Liver (tissue), 3 donors: ENCODE measurements around the gene CRYL1.

ENCODE experiments used
- NR2F2 ChIP-seq: IDR thresholded peaks from 2 replicates; pipeline ENCODE4 v1.6.1; 2016; ENCODE audit warnings: antibody characterized with exemption
- SP1 ChIP-seq: IDR thresholded peaks from 2 replicates; pipeline ENCODE4 v1.6.1; 2018; ENCODE audit warnings: antibody characterized with exemption, mild to moderate bottlenecking
- YY1 ChIP-seq: IDR thresholded peaks from 2 replicates; pipeline ENCODE4 v1.6.1; 2016; ENCODE audit warnings: antibody characterized with exemption, mild to moderate bottlenecking
- TF ChIP-seq, protein P1 (sequence below): IDR thresholded peaks from 2 replicates; pipeline ENCODE4 v1.6.1; 2016; ENCODE audit warnings: antibody characterized with exemption
- TF ChIP-seq, protein P2 (sequence below): fragments of 150-350 bp; IDR thresholded peaks from 2 replicates; pipeline ENCODE4 v1.5.1; 2017; ENCODE audit warnings: improper control_type of control experiment, low read depth, low read length; ENCODE audit not compliant: missing input control
- TF ChIP-seq, protein P3 (sequence below): IDR thresholded peaks from 2 replicates; pipeline ENCODE4 v1.6.1; 2016; ENCODE audit warnings: antibody characterized with exemption, mild to moderate bottlenecking
- donor health status: healthy.
- donor health status: healthy.

DNA sequence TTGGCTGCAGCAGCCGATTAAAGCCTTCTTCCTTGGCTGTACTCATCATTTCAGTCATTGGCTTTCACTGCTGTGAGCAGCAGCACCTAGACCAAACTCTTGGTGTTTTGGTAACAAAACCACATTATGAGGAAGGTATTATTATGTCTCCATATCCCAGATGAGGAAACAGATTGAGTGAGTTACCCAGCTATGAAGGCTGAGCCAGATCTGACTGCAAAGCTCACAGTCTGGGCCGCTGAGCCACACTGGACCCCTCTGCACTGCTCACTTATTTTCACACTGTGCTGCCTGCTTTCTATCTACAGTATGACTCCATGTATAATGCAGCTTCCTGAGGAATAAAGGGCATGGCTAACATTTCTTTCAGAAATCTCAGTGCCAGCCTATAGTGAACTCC is 24.5 kb downstream of the CRYL1 start:
- TF ChIP-seq, protein P1, sequence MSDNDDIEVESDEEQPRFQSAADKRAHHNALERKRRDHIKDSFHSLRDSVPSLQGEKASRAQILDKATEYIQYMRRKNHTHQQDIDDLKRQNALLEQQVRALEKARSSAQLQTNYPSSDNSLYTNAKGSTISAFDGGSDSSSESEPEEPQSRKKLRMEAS = no peak
- TF ChIP-seq, protein P2, sequence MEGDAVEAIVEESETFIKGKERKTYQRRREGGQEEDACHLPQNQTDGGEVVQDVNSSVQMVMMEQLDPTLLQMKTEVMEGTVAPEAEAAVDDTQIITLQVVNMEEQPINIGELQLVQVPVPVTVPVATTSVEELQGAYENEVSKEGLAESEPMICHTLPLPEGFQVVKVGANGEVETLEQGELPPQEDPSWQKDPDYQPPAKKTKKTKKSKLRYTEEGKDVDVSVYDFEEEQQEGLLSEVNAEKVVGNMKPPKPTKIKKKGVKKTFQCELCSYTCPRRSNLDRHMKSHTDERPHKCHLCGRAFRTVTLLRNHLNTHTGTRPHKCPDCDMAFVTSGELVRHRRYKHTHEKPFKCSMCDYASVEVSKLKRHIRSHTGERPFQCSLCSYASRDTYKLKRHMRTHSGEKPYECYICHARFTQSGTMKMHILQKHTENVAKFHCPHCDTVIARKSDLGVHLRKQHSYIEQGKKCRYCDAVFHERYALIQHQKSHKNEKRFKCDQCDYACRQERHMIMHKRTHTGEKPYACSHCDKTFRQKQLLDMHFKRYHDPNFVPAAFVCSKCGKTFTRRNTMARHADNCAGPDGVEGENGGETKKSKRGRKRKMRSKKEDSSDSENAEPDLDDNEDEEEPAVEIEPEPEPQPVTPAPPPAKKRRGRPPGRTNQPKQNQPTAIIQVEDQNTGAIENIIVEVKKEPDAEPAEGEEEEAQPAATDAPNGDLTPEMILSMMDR = no peak
- TF ChIP-seq NR2F2 (no peak), YY1 (no peak), SP1 (no peak)
- TF ChIP-seq, protein P3, sequence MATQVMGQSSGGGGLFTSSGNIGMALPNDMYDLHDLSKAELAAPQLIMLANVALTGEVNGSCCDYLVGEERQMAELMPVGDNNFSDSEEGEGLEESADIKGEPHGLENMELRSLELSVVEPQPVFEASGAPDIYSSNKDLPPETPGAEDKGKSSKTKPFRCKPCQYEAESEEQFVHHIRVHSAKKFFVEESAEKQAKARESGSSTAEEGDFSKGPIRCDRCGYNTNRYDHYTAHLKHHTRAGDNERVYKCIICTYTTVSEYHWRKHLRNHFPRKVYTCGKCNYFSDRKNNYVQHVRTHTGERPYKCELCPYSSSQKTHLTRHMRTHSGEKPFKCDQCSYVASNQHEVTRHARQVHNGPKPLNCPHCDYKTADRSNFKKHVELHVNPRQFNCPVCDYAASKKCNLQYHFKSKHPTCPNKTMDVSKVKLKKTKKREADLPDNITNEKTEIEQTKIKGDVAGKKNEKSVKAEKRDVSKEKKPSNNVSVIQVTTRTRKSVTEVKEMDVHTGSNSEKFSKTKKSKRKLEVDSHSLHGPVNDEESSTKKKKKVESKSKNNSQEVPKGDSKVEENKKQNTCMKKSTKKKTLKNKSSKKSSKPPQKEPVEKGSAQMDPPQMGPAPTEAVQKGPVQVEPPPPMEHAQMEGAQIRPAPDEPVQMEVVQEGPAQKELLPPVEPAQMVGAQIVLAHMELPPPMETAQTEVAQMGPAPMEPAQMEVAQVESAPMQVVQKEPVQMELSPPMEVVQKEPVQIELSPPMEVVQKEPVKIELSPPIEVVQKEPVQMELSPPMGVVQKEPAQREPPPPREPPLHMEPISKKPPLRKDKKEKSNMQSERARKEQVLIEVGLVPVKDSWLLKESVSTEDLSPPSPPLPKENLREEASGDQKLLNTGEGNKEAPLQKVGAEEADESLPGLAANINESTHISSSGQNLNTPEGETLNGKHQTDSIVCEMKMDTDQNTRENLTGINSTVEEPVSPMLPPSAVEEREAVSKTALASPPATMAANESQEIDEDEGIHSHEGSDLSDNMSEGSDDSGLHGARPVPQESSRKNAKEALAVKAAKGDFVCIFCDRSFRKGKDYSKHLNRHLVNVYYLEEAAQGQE = no peak
